ENCODE data around the gene DUSP19.

GRCh38 chr2:183088061-183088460, 9.5 kb downstream of the DUSP19 start:
- TF ChIP-seq, protein P1, sequence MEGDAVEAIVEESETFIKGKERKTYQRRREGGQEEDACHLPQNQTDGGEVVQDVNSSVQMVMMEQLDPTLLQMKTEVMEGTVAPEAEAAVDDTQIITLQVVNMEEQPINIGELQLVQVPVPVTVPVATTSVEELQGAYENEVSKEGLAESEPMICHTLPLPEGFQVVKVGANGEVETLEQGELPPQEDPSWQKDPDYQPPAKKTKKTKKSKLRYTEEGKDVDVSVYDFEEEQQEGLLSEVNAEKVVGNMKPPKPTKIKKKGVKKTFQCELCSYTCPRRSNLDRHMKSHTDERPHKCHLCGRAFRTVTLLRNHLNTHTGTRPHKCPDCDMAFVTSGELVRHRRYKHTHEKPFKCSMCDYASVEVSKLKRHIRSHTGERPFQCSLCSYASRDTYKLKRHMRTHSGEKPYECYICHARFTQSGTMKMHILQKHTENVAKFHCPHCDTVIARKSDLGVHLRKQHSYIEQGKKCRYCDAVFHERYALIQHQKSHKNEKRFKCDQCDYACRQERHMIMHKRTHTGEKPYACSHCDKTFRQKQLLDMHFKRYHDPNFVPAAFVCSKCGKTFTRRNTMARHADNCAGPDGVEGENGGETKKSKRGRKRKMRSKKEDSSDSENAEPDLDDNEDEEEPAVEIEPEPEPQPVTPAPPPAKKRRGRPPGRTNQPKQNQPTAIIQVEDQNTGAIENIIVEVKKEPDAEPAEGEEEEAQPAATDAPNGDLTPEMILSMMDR (IDR thresholded peaks at IDR 0.05), result no peak
- no peak for TF ChIP-seq EP300 (IDR thresholded peaks at IDR 0.05; ENCODE audit: low read depth)
